Thymus (tissue), 11 donors: ENCODE results near the gene TRIM2. TPM values are rescaled to one million over a fixed set of nuclear protein-coding genes. Genes with fewer than 3 reads are reported as not detected.

Source experiments
- DNase-seq, 9 donors: peaks; one replicate each; pipeline ENCODE4 v3.0.0-alpha.2; 2013; ENCODE audit warnings: low spot score in 9 of 9, low read depth in 6 of 9, missing footprints in 1 of 9
- H3K27ac ChIP-seq, 2 donors: one replicate each; pipeline ENCODE4 v1.5.1; 2013; ENCODE audit warnings: control low read depth in 1 of 2, low read depth in 1 of 2, low read length in 1 of 2, mild to moderate bottlenecking in 1 of 2, moderate library complexity in 1 of 2
- H3K27me3 ChIP-seq, 2 donors: one replicate each; pipeline ENCODE4 v1.5.1; 2013; ENCODE audit warnings: low read length in 1 of 2; ENCODE audit not compliant: control insufficient read depth in 2 of 2, insufficient read depth in 1 of 2
- H3K36me3 ChIP-seq, 2 donors: one replicate each; pipeline ENCODE4 v1.5.1; 2013; ENCODE audit warnings: low read length in 1 of 2, mild to moderate bottlenecking in 1 of 2, moderate library complexity in 1 of 2; ENCODE audit not compliant: control insufficient read depth in 2 of 2, insufficient read depth in 2 of 2
- H3K4me1 ChIP-seq, 2 donors: one replicate each; pipeline ENCODE4 v1.5.1; 2013; ENCODE audit warnings: low read length in 2 of 2; ENCODE audit not compliant: control insufficient read depth in 2 of 2, insufficient read depth in 2 of 2
- H3K4me3 ChIP-seq, 2 donors: one replicate each; pipeline ENCODE4 v1.5.1; 2013; ENCODE audit warnings: low read length in 2 of 2, control low read depth in 1 of 2, mild to moderate bottlenecking in 1 of 2
- H3K9me3 ChIP-seq, 2 donors: one replicate each; pipeline ENCODE4 v1.5.1; 2013; ENCODE audit warnings: low read length in 1 of 2, mild to moderate bottlenecking in 1 of 2; ENCODE audit not compliant: control insufficient read depth in 2 of 2, insufficient read depth in 1 of 2
- WGBS: extraction: QIAGEN DNeasy Blood & Tissue Kit; methylation state at CpG from one replicate; pipeline ENCODE4 v1.1.7; 2013; 5-methylcytosine and 5-hydroxymethylcytosine counted together
- polyA plus RNA-seq: library from polyadenylated mRNA; stranded (reverse); fragments of 200-250 nt; gene quantifications from one replicate; pipeline ENCODE4 v1.2.3, GENCODE V29; 2013
- total RNA-seq: library from RNA; stranded (reverse); fragments of 120-200 nt; gene quantifications from one replicate; pipeline ENCODE4 v1.2.4, GENCODE V29; 2013
- donor health status: healthy.

TRIM2 gene
- total and polyA plus RNA-seq, 2 donors: 5.0 to 5.3 TPM

- Histone ChIP-seq H3K9me3 (no peaks in the 10 kb centered on the region), H3K27me3 (no peaks in the 10 kb centered on the region)
Measured at GRCh38 chr4:153347117-153347516, 142.9 kb downstream of the TRIM2 start.

DNA sequence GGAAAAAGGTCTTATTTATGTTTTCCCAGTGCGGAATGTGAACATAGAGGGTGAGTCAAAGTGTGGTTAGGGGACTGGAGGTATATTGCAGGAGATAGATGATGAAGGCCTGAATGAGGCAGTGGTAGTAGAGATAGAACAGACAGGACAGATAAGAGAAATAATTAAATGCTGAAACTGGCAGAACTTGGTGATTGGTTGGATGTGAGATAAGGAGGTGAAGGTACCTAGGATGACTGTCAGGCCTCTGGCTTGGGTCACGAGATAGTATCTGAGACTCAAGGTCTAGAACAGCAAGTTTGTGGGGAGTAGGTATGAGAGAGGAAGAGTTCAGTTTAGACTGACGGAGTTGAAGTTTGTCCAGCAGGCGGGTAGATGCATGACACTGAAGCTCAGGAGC is 143.8 kb downstream of the TRIM2 start:
- Histone ChIP-seq H3K4me3 (no peak overlapping the region), H3K9me3 (no peaks in the 10 kb centered on the region), H3K4me1 (peaks cover 19 to 33% of the 10 kb centered on the region in 2 donors), H3K27ac (peak overlapping the region in 1 of 2 donors; percentile 92), H3K36me3 (peaks cover 0 to 17% of the 10 kb centered on the region in 2 donors), H3K27me3 (no peaks in the 10 kb centered on the region)
- DNase-seq: peak in 4 of 9 donors; percentile 12 to 60 (median 18)
- 38% methylated on average over 4 of the region's 4 CpGs for WGBS

More at GRCh38 chr4:153347117-153347516, 142.9 kb downstream of the TRIM2 start:
- H3K4me3 ChIP-seq: peak overlapping the region in 1 of 2 donors; percentile 9
- H3K36me3 ChIP-seq: peaks cover 0 to 17% of the 10 kb centered on the region in 2 donors
- H3K4me1 ChIP-seq: peaks cover 23 to 39% of the 10 kb centered on the region in 2 donors
- peak in 1 of 9 donors; percentile 25 for DNase-seq
- peak overlapping the region in 1 of 2 donors; percentile 92 for H3K27ac ChIP-seq

- H3K36me3 ChIP-seq: peaks cover 0 to 17% of the 10 kb centered on the region in 2 donors
- no peak overlapping the region for H3K27ac ChIP-seq
- peaks cover 15 to 24% of the 10 kb centered on the region in 2 donors for H3K4me1 ChIP-seq
- H3K9me3 ChIP-seq: no peaks in the 10 kb centered on the region
- H3K27me3 ChIP-seq: no peaks in the 10 kb centered on the region
- H3K4me3 ChIP-seq: no peak overlapping the region
- no peak for DNase-seq
- 92% methylated on average over 1 of the region's 1 CpG for WGBS
Measured at GRCh38 chr4:153349206-153349805, 145.1 kb downstream of the TRIM2 start.

DNA sequence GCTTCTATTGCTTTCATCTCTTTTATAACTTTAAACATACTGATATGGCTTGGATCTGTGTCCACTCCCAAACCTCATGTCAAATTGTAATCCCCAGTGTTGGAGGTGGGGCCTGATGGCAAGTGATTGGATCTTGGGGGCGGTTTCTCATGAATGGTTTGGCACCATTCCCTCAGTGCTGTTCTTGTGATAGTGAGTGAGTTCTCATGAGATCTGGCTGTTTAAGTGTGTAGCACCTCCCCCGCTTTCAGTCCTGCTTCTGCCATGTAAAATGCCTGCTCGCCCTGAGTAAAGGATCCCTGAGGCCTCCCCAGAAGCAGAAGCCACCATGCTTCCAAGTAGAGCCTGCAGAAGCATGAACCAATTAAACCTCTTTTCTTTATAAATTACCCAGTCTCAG is 157.9 kb downstream of the TRIM2 start:
- H3K27me3 ChIP-seq: no peaks in the 10 kb centered on the region
- WGBS: 96% methylated on average over 3 of the region's 3 CpGs
- H3K27ac ChIP-seq: no peak overlapping the region
- no peak overlapping the region for H3K4me3 ChIP-seq
- H3K9me3 ChIP-seq: no peaks in the 10 kb centered on the region
- H3K4me1 ChIP-seq: no peaks in the 10 kb centered on the region
- peaks cover 4 to 49% of the 10 kb centered on the region in 2 donors for H3K36me3 ChIP-seq
- DNase-seq: no peak

GRCh38 chr4:153364061-153364460 is 159.8 kb downstream of the TRIM2 start:
- Histone ChIP-seq H3K4me3 (no peak overlapping the region), H3K27me3 (no peaks in the 10 kb centered on the region), H3K27ac (no peak overlapping the region), H3K4me1 (no peaks in the 10 kb centered on the region), H3K36me3 (peaks cover 4 to 61% of the 10 kb centered on the region in 2 donors), H3K9me3 (no peaks in the 10 kb centered on the region)
- WGBS: 99% methylated on average over 4 of the region's 4 CpGs
- no peak for DNase-seq

DNA sequence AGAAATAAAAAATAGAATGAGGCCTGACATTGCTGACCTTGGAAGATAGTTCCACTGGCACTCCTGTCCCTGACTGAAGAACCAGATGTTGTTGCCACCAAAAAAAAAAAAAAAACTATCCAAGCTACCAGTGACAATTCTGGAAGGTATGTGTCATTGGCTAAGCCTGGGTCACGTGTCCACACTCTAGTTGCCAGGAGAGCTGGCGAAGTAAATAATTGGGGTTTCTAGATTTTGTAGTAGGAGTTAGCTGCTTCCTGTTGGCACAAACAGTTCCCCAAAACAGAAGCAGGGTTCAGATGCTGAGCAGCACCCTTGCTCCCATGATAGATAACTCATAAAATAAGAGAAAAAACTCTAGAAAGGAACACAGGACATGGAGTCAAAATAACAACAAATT is 160.8 kb downstream of the TRIM2 start:
- no peak for DNase-seq

GRCh38 chr4:153366486-153366885 is 162.2 kb downstream of the TRIM2 start:
- Histone ChIP-seq H3K27me3 (no peaks in the 10 kb centered on the region), H3K4me1 (no peaks in the 10 kb centered on the region), H3K27ac (no peak overlapping the region), H3K9me3 (no peaks in the 10 kb centered on the region), H3K36me3 (peaks cover 8 to 73% of the 10 kb centered on the region in 2 donors), H3K4me3 (no peak overlapping the region)
- 96% methylated on average over 1 of the region's 1 CpG for WGBS
- DNase-seq: no peak

More for the DNA sequence above, 160.8 kb downstream of the TRIM2 start:
- over 99% methylated on average over 2 of the region's 2 CpGs for WGBS
- peaks cover 4 to 65% of the 10 kb centered on the region in 2 donors for H3K36me3 ChIP-seq
- H3K27me3 ChIP-seq: no peaks in the 10 kb centered on the region
- H3K9me3 ChIP-seq: no peaks in the 10 kb centered on the region
- H3K4me1 ChIP-seq: no peaks in the 10 kb centered on the region
- H3K27ac ChIP-seq: no peak overlapping the region
- no peak overlapping the region for H3K4me3 ChIP-seq

DNA sequence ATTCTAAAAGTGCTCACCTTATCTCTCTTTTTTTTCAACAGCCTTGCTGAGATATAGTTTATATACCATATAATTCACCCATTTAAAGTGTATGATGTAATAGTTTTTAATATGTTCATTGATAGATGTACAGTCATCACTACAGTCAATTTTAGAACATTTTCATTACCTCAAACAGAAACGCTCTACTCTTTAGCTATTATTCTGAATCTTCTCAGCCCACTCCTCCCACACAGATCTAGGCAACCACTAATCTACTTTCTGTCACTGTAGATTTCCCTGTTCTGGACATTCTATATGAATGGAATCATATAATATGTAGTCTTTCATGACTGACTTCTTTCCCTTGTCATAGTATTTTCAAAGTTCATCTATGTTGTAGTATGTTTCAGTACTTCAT is 162.8 kb downstream of the TRIM2 start:
- Histone ChIP-seq H3K4me1 (no peaks in the 10 kb centered on the region), H3K9me3 (no peaks in the 10 kb centered on the region), H3K36me3 (peaks cover 11 to 78% of the 10 kb centered on the region in 2 donors), H3K27ac (no peak overlapping the region), H3K4me3 (no peak overlapping the region), H3K27me3 (no peaks in the 10 kb centered on the region)
- no peak for DNase-seq
- WGBS: 97% methylated on average over 1 of the region's 1 CpG

DNA sequence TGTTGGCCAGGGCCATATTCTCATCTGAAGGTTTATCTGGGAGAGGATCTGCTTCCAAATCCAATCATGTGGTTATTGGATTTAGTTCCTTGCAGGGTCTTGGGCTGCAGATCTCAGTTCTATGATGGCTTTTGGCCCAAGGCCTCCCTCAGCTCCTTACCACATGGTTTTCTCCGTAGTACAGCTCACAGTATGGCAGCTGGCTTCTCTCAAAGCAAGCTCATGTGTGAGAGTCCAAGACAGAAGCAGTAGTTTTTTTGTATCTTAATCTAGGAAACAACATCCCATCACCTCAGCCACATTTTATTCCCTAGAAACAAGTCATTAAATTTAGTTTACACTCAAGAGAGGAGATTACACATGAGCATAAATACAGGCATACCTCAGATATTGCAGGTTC is 164.8 kb downstream of the TRIM2 start:
- DNase-seq: no peak
- Histone ChIP-seq H3K4me3 (no peak overlapping the region), H3K36me3 (peaks cover 7 to 68% of the 10 kb centered on the region in 2 donors), H3K27ac (no peak overlapping the region), H3K27me3 (no peaks in the 10 kb centered on the region), H3K9me3 (no peaks in the 10 kb centered on the region), H3K4me1 (no peaks in the 10 kb centered on the region)
- 98% methylated on average over 1 of the region's 1 CpG for WGBS
